IMR-90 (cell line): ENCODE data around the gene DUSP22. TPM values are rescaled to one million over a fixed set of nuclear protein-coding genes. Genes with fewer than 3 reads are reported as not detected.

ENCODE experiments used
- ATAC-seq: fragments of 200-7000 bp; cut with Tn5 transposase; 2 replicates; pipeline ENCODE4 v1.9.1; 2020; ENCODE audit warnings: low read depth, mild to moderate bottlenecking, moderate library complexity
- BruUV-seq: library from RNA; stranded (reverse); fragments of 400-500 nt; replicated peaks from 2 replicates; lab custom pipeline; 2021; lab: Mats Ljungman, UMichigan
- CTCF ChIA-PET: fragments of 300-600 bp; formaldehyde crosslinking; extraction: SDS; loops from one replicate; lab custom pipeline; 2021; ENCODE audit warnings: antibody characterized with exemption; lab: Yijun Ruan, JAX
- POLR2A ChIA-PET: fragments of 300-600 bp; sonication (Branson Sonifier 250); formaldehyde crosslinking; loops from one replicate; lab custom pipeline; 2022; ENCODE audit warnings: antibody characterized with exemption; ENCODE audit not compliant: unreplicated experiment; lab: Charles Lee
- DNase-seq: peaks from one replicate; pipeline ENCODE4 v3.0.0; 2013
- H2AFZ ChIP-seq: replicated peaks from 2 replicates; pipeline ENCODE3; 2013; ENCODE audit warnings: low read length, mild to moderate bottlenecking; ENCODE audit not compliant: poor library complexity
- H2AK5ac ChIP-seq: 2 replicates; pipeline ENCODE4 v1.6.1; 2013; ENCODE audit warnings: low read depth, low read length, inconsistent platforms
- H2AK9ac ChIP-seq: replicated peaks from 2 replicates; pipeline ENCODE3; 2013; ENCODE audit warnings: mild to moderate bottlenecking, low read depth, low read length, moderate library complexity; ENCODE audit not compliant: poor library complexity
- H2BK120ac ChIP-seq: 2 replicates; pipeline ENCODE4 v1.6.1; 2013; ENCODE audit warnings: low read depth, low read length, inconsistent platforms
- H2BK15ac ChIP-seq: 3 replicates; pipeline ENCODE4 v1.6.1; 2013; ENCODE audit warnings: low read depth, low read length, inconsistent platforms
- H2BK20ac ChIP-seq: 2 replicates; pipeline ENCODE4 v1.6.1; 2013; ENCODE audit warnings: low read depth, mild to moderate bottlenecking, inconsistent platforms, low read length, moderate library complexity
- H2BK5ac ChIP-seq: 2 replicates; pipeline ENCODE4 v1.6.1; 2013; ENCODE audit warnings: mild to moderate bottlenecking, low read depth, low read length, inconsistent platforms; ENCODE audit not compliant: poor library complexity, severe bottlenecking
- H3K14ac ChIP-seq: replicated peaks from 2 replicates; pipeline ENCODE4 v1.6.1; 2013; ENCODE audit warnings: low read depth, low read length, inconsistent platforms
- H3K18ac ChIP-seq: 2 replicates; pipeline ENCODE4 v1.6.1; 2013; ENCODE audit warnings: low read depth, low read length, control low read depth
- H3K23ac ChIP-seq: 2 replicates; pipeline ENCODE4 v1.6.1; 2013; ENCODE audit warnings: low read depth, low read length, inconsistent platforms
- H3K27ac ChIP-seq: 2 replicates; pipeline ENCODE4 v1.5.1; 2013; ENCODE audit warnings: mild to moderate bottlenecking, control low read depth, low read length; ENCODE audit not compliant: insufficient read depth
- H3K27me3 ChIP-seq: 2 replicates; pipeline ENCODE4 v1.6.1; 2013; ENCODE audit warnings: low read length; ENCODE audit not compliant: control insufficient read depth, insufficient read depth
- H3K36me3 ChIP-seq: 2 replicates; pipeline ENCODE4 v1.6.1; 2013; ENCODE audit warnings: low read length, mixed read lengths; ENCODE audit not compliant: control insufficient read depth, insufficient read depth
- H3K4ac ChIP-seq: 2 replicates; pipeline ENCODE4 v1.6.1; 2013; ENCODE audit warnings: low read depth, low read length, inconsistent platforms
- H3K4me1 ChIP-seq: 2 replicates; pipeline ENCODE4 v1.6.1; 2013; ENCODE audit warnings: low read length, mixed read lengths; ENCODE audit not compliant: control insufficient read depth, insufficient read depth
- H3K4me2 ChIP-seq: 2 replicates; pipeline ENCODE4 v1.6.1; 2013; ENCODE audit warnings: low read depth, mild to moderate bottlenecking, control low read depth, low read length, moderate library complexity
- H3K4me3 ChIP-seq: 2 replicates; pipeline ENCODE4 v1.5.1; 2013; ENCODE audit warnings: low read depth, mild to moderate bottlenecking, control low read depth, low read length, moderate library complexity; ENCODE audit not compliant: insufficient read depth
- H3K56ac ChIP-seq: 2 replicates; pipeline ENCODE4 v1.6.1; 2013; ENCODE audit warnings: low read length, inconsistent platforms; ENCODE audit not compliant: insufficient read depth; ENCODE audit errors: extremely low read depth
- H3K79me1 ChIP-seq, 2 experiments: 2 replicates each; pipeline ENCODE4 v1.6.1; 2013; ENCODE audit warnings: low read length in 2 of 2, inconsistent platforms in 1 of 2, low read depth in 1 of 2
- H3K9ac ChIP-seq: 2 replicates; pipeline ENCODE4 v1.6.1; 2013; ENCODE audit warnings: low read depth, low read length, control low read depth
- H3K9me1 ChIP-seq: 2 replicates; pipeline ENCODE4 v1.6.1; 2013; ENCODE audit warnings: low read length, inconsistent platforms; ENCODE audit not compliant: insufficient read depth
- H3K9me3 ChIP-seq: 2 replicates; pipeline ENCODE4 v1.6.1; 2013; ENCODE audit warnings: low read length; ENCODE audit not compliant: control insufficient read depth, insufficient read depth
- H4K20me1 ChIP-seq: 2 replicates; pipeline ENCODE4 v1.6.1; 2013; ENCODE audit warnings: low read length, inconsistent platforms; ENCODE audit not compliant: insufficient read depth
- H4K5ac ChIP-seq: 2 replicates; pipeline ENCODE4 v1.6.1; 2013; ENCODE audit warnings: mild to moderate bottlenecking, low read depth, low read length, control low read depth
- H4K8ac ChIP-seq, 2 experiments: 2 replicates each; pipeline ENCODE4 v1.6.1; 2013; ENCODE audit warnings: low read depth in 2 of 2, low read length in 2 of 2, control low read depth in 1 of 2, inconsistent platforms in 1 of 2
- H4K91ac ChIP-seq: 2 replicates; pipeline ENCODE4 v1.6.1; 2013; ENCODE audit warnings: low read depth, low read length, inconsistent platforms; ENCODE audit not compliant: insufficient read depth
- MXI1 ChIP-seq: IDR thresholded peaks from 2 replicates; pipeline ENCODE4 v1.6.1; 2012; ENCODE audit warnings: low read depth, mild to moderate bottlenecking, low read length, moderate library complexity, borderline replicate concordance
- POLR2A ChIP-seq: IDR thresholded peaks from 2 replicates; pipeline ENCODE4 v1.6.1; 2012; ENCODE audit warnings: mild to moderate bottlenecking, low read depth, low read length
- RFX5 ChIP-seq: IDR thresholded peaks from 2 replicates; pipeline ENCODE4 v1.8.0; 2012; ENCODE audit warnings: low read depth, mild to moderate bottlenecking, low read length, moderate library complexity
- WGBS, 2 experiments: methylation state at CpG; one replicate each; pipeline versions ENCODE4 v1.1.5 to v1.1.7; 2013; ENCODE audit warnings: missing lambda C conversion rate in 2 of 2; ENCODE audit not compliant: insufficient read length in 1 of 2; ENCODE audit errors: extremely low coverage in 2 of 2; 5-methylcytosine and 5-hydroxymethylcytosine counted together
- dilution Hi-C: fragments of 300-500 bp; cut with HindIII; formaldehyde crosslinking; loops from one replicate; pipeline ENCODE4 v1.14.3; 2018; ENCODE audit warnings: low sequenced_read_pairs; ENCODE audit not compliant: unreplicated experiment
- in situ Hi-C: fragments of 300-500 bp; cut with MboI; formaldehyde crosslinking; loops from 3 replicates; pipeline ENCODE4 v1.14.3; 2019; ENCODE audit warnings: low sequenced_read_pairs, inconsistent platforms, mixed read lengths
- intact Hi-C: fragments of 100-400 bp; cut with micrococcal nuclease; formaldehyde crosslinking; loops from 2 replicates; pipeline ENCODE4 v1.10.0; 2022
- polyA plus RNA-seq, 3 experiments: library from polyadenylated mRNA; depleted of rRNA; stranded (reverse); fragments of >200 nt; gene quantifications; 2 replicates each; pipeline ENCODE4 v1.2.3, GENCODE V29; 2012; ENCODE audit warnings: low replicate concordance in 1 of 3
- total RNA-seq: library from RNA; depleted of rRNA; stranded (reverse); fragments of >200 nt; gene quantifications from 2 replicates; pipeline ENCODE4 v1.2.3, GENCODE V29; 2012
- TF ChIP-seq, protein P1 (sequence below): fragments of 150-350 bp; IDR thresholded peaks from 2 replicates; pipeline ENCODE4 v1.6.1; 2016; ENCODE audit warnings: low read depth, mild to moderate bottlenecking, low read length, moderate library complexity, borderline replicate concordance
- TF ChIP-seq, protein P2 (sequence below): fragments of 150-350 bp; IDR thresholded peaks from 2 replicates; pipeline ENCODE4 v1.6.1; 2017; ENCODE audit warnings: mild to moderate bottlenecking, antibody characterized with exemption, low read length, low read depth

The DUSP22 gene
- total and polyA plus RNA-seq, 2 of the 4 experiments (the other 2 are of a cell fraction): 7.1 to 8.2 TPM

DNA sequence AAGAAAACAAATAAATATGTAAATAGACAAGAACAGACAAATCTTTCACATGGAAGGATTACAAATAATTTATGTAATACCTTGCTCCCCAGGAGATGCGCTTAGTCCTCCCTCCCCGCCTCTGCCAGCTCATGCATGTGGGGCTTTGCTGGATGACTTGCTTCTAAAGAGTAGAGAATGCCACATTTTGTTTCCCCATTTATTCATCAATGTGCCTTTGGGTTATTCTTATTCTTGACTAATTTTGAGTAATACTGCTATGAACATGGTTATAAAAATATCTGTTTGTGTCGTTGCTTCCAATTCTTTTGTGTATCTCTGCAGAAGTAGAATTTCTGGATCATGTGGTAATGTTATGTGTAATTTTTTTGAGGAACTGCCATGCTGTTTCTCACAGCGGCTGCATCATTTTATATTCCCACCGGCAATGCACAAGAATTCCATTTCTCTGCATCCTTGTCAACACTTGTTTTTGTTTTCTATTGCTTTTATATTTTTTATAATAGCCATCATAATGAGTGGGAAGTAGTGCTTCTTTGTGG lies 23.8 kb upstream of the DUSP22 start:
- DNase-seq (no peak), ATAC-seq (no peak)
- H4K8ac ChIP-seq: no peak overlapping the region
- intact Hi-C loops (no loop called here), dilution Hi-C loops (no loop called here), in situ Hi-C loops (no loop called here)
- no peak overlapping the region for H3K27ac ChIP-seq
- POLR2A ChIA-PET: no interaction called here
- no peak overlapping the region for H2BK20ac ChIP-seq
- no peak overlapping the region for H3K23ac ChIP-seq
- H2AFZ ChIP-seq: no peak overlapping the region
- no peak overlapping the region for H2BK120ac ChIP-seq
- no peak overlapping the region for H3K18ac ChIP-seq
- no peaks in the 10 kb centered on the region for H4K20me1 ChIP-seq
- H3K4me2 ChIP-seq: no peak overlapping the region
- no CpG with 5 or more reads among the region's 5 CpGs for WGBS, 2 experiments
- H3K14ac ChIP-seq: no peak overlapping the region
- no peaks in the 10 kb centered on the region for H3K9me1 ChIP-seq
- H2BK5ac ChIP-seq: no peak overlapping the region
- no peak overlapping the region for H4K5ac ChIP-seq
- no TSS peak for BruUV-seq
- no peak overlapping the region for H3K4ac ChIP-seq
- H3K79me1 ChIP-seq: no peaks in the 10 kb centered on the region
- H3K4me1 ChIP-seq: no peaks in the 10 kb centered on the region
- no peak overlapping the region for H4K91ac ChIP-seq
- no peak overlapping the region for H2BK15ac ChIP-seq
- TF ChIP-seq, protein P1, sequence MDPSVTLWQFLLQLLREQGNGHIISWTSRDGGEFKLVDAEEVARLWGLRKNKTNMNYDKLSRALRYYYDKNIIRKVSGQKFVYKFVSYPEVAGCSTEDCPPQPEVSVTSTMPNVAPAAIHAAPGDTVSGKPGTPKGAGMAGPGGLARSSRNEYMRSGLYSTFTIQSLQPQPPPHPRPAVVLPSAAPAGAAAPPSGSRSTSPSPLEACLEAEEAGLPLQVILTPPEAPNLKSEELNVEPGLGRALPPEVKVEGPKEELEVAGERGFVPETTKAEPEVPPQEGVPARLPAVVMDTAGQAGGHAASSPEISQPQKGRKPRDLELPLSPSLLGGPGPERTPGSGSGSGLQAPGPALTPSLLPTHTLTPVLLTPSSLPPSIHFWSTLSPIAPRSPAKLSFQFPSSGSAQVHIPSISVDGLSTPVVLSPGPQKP: no peak
- TF ChIP-seq, protein P2, sequence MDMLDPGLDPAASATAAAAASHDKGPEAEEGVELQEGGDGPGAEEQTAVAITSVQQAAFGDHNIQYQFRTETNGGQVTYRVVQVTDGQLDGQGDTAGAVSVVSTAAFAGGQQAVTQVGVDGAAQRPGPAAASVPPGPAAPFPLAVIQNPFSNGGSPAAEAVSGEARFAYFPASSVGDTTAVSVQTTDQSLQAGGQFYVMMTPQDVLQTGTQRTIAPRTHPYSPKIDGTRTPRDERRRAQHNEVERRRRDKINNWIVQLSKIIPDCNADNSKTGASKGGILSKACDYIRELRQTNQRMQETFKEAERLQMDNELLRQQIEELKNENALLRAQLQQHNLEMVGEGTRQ: no peak
- TF ChIP-seq POLR2A (no peak), RFX5 (no peak), MXI1 (no peak)
- no peak overlapping the region for H3K9ac ChIP-seq
- CTCF ChIA-PET: no interaction called here
- H3K27me3 ChIP-seq: no peaks in the 10 kb centered on the region
- H3K4me3 ChIP-seq: no peak overlapping the region
- no peaks in the 10 kb centered on the region for H3K36me3 ChIP-seq
- H3K9me3 ChIP-seq: no peaks in the 10 kb centered on the region
- no peak overlapping the region for H2AK9ac ChIP-seq
- no peak overlapping the region for H3K56ac ChIP-seq
- no peak overlapping the region for H2AK5ac ChIP-seq
